GM03348 (cell line): ENCODE measurements around the gene NAV2.
A peak's percentile ranks its signal among the peaks of the same experiment; 100 is the strongest.
"Not testable (repeated sequence)": the region's sequence is repeated elsewhere in the genome, so short reads cannot be mapped to it uniquely, and the experiment has no call there.

Source experiments
- DNase-seq: peaks from one replicate; pipeline ENCODE4 v3.0.0; 2012; ENCODE audit warnings: low spot score

Gene NAV2

GRCh38 chr11:19891022-19891421 lies 178.4 kb downstream of the NAV2 start:
- no peak for DNase-seq

DNA sequence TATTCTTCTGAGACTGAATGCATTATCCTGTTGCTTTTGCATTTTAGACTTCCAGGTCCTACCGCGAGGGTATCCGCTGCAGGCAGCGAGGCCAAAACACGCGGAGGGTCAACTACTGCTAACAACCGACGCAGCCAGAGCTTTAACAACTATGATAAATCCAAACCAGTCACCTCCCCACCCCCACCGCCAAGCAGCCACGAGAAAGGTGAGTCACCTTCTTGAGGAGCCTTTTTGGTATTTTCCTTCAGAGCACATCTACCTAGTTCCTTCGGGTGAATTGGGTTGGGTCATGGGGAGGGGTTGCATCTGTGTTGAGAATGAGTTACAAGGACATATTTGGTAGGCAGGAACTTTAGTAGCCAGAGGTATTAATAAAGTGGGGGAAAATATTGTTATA lies 179.8 kb downstream of the NAV2 start:
- no peak for DNase-seq

- DNase-seq, result peak; percentile 61
Observed at GRCh38 chr11:19892876-19893275, 180.2 kb downstream of the NAV2 start.

GRCh38 chr11:19894404-19894803 lies 181.8 kb downstream of the NAV2 start:
- no peak for DNase-seq

GRCh38 chr11:19895037-19895436 lies 182.4 kb downstream of the NAV2 start:
- DNase-seq, result not testable (repeated sequence)

DNA sequence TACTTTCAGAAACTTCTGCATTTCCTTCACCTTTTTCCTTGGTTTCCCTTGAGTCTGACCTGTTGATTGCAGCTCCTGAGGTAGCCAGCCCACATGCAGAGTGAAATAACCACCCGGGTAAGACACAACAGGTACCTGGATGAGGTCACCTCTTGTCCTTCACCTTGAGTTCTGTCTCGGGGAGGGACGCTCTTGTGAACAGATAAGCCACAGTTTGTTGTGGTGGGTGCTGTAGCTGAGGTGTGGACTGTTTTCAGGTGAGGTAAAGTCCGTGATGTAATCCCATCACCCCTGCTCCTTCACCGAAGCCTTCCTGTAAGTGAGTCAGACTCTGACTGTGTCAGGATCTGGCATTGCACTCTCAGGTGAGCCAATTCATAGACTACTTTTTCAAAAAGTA lies 183.1 kb downstream of the NAV2 start:
- DNase-seq, result no peak

DNA sequence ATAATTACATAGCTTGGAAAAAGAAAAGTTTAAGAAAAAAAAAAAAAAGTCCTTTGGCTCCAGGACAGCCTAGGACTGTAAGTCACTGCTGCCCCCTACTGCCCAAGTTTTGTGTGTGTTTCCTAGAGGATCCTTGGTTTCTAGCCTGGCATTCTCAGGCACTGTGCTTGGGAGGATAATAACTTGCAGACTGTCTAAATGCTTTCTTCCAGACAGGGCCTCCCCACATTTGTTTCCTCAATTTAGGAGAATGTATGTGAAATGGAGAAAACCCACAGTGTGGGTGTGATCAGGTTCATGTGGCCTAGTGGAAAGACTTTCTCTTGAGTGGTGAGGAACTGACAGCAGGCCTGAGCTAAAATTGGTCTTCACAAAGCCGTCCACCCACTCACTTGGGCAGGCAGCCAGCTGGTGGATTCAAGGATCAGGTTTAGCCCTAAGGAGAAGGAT lies 191.0 kb downstream of the NAV2 start:
- DNase-seq, result peak; percentile 79

GRCh38 chr11:19905280-19905853 lies 192.7 kb downstream of the NAV2 start:
- DNase-seq, result peak; percentile 74

GRCh38 chr11:19906126-19906525 lies 193.5 kb downstream of the NAV2 start:
- no peak for DNase-seq

DNA sequence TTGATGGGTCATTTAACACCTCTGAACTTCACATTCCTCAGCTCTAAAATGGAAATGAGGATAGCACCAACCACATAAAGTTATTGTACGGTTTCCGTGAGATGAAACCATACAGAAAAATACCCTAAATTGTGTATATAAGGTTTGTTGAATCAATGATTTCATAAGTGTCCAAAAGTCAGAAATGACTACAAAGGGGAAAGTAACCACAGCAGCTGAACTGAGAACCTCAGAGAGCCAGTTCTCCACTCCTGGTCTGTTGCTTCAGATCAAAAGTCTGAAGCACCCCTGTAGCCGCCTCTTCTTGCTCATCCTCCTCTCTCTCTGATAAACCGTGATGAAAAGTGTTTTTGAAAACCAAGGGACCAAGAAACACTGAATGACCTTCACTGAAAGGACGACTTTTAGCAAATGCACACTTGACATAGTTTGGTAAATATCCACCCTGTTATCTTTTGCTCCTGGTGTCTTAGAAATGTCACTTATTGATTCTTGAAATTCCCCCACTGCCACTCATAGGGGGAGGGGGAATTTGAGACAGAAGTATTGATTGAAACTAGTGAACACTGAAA lies 194.5 kb downstream of the NAV2 start:
- no peak for DNase-seq

- DNase-seq, result no peak
Observed at GRCh38 chr11:19907839-19908238, 195.2 kb downstream of the NAV2 start.

- DNase-seq, result no peak
Observed at GRCh38 chr11:19910931-19911330, 198.3 kb downstream of the NAV2 start.

- DNase-seq, result no peak
Observed at GRCh38 chr11:19912115-19912957, 199.7 kb downstream of the NAV2 start.

DNA sequence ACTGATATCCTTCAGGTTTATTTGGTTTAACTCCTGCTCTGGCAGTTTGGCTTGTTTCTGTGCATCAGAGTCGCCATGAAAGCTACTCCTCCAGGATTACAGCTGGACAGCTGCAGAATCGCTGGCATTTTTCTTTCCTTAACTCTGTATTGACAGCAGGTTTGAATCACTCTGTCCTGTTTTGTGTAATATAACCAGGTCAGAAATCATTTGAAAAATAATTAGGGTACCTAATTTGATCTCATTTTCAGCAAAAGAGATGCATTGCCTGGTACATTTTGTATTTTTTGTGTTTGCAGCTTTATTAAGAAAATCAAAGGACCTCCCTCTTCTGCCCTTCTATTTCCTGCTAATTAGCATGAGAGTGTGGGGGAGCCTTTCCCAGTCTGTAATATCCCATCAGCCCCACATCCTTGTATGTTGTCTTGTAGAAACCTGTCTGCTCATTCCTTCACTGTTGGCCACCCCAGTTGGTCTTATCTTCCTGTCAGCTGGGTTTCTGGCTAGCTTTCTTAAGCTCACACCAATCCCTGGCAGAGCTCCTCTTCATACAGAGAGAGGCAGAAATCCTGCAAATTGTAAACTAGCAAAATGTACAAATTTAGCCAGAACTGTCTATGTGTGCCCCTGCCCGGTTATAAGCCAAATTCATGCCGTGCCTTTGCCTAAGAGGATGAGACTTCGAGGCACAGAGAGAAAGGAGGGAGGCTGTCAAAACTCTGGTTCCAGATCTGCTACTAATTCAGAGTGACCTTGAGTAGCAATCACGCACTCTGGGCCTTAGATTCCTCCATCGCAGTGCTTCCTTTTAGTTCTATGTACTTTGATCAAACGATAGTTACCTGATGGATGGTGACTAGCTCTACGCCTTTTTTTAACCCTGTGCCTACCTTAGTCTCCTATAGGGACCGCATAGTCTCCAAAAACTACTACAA lies 200.6 kb downstream of the NAV2 start:
- no peak for DNase-seq

DNA sequence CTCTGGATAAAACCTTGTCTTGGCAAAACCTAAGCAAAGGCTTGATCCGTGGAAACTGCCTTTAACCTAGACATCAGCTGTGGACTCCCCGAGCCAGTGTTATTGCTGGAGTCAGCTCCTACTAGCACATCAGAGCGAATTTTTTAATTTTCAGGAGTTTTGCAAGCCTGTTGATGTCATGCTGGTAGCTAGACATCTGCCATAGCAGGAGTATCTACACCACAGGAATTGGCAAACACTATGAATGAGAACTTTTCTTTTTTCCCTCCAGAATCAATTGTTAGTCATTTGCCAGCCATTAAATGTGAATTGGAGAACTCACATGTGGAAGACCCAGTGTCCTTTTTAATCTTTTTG lies 201.2 kb downstream of the NAV2 start:
- DNase-seq, result no peak

- no peak for DNase-seq
Observed at GRCh38 chr11:19915808-19916207, 203.2 kb downstream of the NAV2 start.

DNA sequence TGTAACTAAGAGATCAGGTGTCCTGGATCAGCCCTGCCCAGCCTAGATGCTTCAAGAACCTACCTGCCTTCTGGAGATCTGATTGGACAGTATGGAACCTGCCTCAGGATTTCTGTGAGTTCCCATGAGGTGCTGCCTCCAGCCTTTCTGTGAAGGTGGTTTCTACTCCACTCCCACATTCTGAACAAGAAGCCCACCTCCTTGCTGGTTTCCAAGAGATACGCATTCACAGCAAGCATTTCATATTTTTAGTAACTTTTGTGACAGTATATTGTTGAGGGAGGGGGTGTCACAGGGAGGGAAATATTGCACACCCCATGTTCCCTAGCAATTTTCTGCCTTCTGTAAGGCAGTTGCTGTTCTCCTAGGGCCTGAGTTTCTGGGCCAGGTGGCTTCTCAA lies 204.4 kb downstream of the NAV2 start:
- no peak for DNase-seq

- no peak for DNase-seq
Observed at GRCh38 chr11:19918302-19919049, 205.8 kb downstream of the NAV2 start.

GRCh38 chr11:19919050-19919561 lies 206.5 kb downstream of the NAV2 start:
- DNase-seq, result peak; percentile 84

GRCh38 chr11:19920982-19921381 lies 208.3 kb downstream of the NAV2 start:
- no peak for DNase-seq

DNA sequence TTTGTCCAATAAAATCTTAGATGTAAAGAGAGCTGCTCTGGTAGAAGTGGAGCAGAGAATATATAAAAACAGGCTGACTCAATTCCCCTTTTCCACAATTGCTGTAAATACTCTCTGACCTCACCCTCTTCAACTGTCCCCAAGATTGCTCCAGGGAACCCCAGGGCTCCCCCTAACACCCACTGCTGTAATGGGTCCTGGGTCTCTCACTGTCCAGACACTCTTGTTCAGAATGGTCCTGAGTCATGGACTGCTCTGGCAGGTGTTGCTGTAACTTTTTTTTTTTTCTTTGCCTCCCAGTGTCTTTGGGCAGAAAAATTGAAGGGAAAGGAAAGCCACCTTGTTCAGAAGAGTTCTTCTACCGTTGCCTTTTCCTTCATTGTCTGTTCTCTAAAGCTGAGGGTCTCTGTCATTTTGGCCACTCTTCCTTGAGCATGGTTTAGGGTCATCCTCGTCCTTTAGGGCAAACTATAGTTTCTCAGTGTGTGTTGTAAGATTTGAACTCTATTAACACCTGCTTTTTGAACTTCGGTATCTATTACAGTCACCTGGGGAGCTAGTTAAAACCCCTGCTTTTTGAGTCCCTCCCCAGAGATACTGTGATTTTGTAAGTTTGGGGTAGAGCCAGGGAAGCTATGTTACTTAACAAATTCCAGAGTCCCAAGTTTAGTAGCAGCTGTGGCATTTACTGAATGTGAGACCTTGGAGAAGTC lies 209.5 kb downstream of the NAV2 start:
- DNase-seq, result no peak
